Neutrophil (primary cell): ENCODE data around the gene TMOD1.
"Not testable (repeated sequence)": the region's sequence is repeated elsewhere in the genome, so short reads cannot be mapped to it uniquely, and the experiment has no call there.

Experiments
- H3K27ac ChIP-seq: fragments of 200-600 bp; sonication (generic); 2 replicates; pipeline ENCODE4 v1.5.1; 2016; ENCODE audit warnings: mild to moderate bottlenecking, moderate library complexity
- H3K27me3 ChIP-seq: fragments of 200-600 bp; sonication (generic); 2 replicates; pipeline ENCODE4 v1.6.0; 2016; ENCODE audit warnings: mild to moderate bottlenecking
- H3K36me3 ChIP-seq: fragments of 200-600 bp; sonication (generic); 2 replicates; pipeline ENCODE4 v1.5.1; 2017
- H3K4me1 ChIP-seq, 2 experiments: fragments of 200-600 bp in 1 of 2; sonication (generic) in 1 of 2; 1 replicate in 1 of 2; 2 replicates in 1 of 2; pipeline versions ENCODE4 v1.5.1 to v1.6.1; 2013 to 2016; ENCODE audit warnings: low read depth in 1 of 2, low read length in 1 of 2, mild to moderate bottlenecking in 1 of 2, moderate library complexity in 1 of 2; ENCODE audit not compliant: control insufficient read depth in 1 of 2, insufficient read depth in 1 of 2
- H3K4me3 ChIP-seq, 2 experiments: fragments of 200-600 bp in 1 of 2; sonication (generic) in 1 of 2; 1 replicate in 1 of 2; 2 replicates in 1 of 2; pipeline ENCODE4 v1.5.1; 2013 to 2016; ENCODE audit warnings: low read depth in 1 of 2, low read length in 1 of 2, mild to moderate bottlenecking in 1 of 2, moderate library complexity in 1 of 2
- H3K9me3 ChIP-seq: fragments of 200-600 bp; sonication (generic); 2 replicates; pipeline ENCODE4 v1.5.1; 2016
- CTCF ChIP-seq: fragments of 200-600 bp; sonication (generic); IDR thresholded peaks from 2 replicates; pipeline ENCODE4 v1.5.1; 2016; ENCODE audit warnings: antibody characterized with exemption

TMOD1 gene

GRCh38 chr9:97575673-97576200, 74.3 kb downstream of the TMOD1 start:
- no peaks in the 10 kb centered on the region for H3K9me3 ChIP-seq
- peaks cover 29% of the 10 kb centered on the region for H3K27me3 ChIP-seq
- TF ChIP-seq CTCF = no peak
- H3K27ac ChIP-seq = no peak overlapping the region
- no peaks in the 10 kb centered on the region for H3K36me3 ChIP-seq
- H3K4me3 ChIP-seq = no peak overlapping the region
- H3K4me1 ChIP-seq = peaks cover 0 to 5% of the 10 kb centered on the region in 2 experiments

- TF ChIP-seq CTCF = no peak
- Histone ChIP-seq H3K36me3 (no peaks in the 10 kb centered on the region), H3K27ac (no peak overlapping the region)
These were observed 75.6 kb downstream of the TMOD1 start for GRCh38 chr9:97577051-97577450.

GRCh38 chr9:97578846-97579245, 77.4 kb downstream of the TMOD1 start:
- Histone ChIP-seq H3K9me3 (no peaks in the 10 kb centered on the region), H3K4me1 (peaks cover 0 to 5% of the 10 kb centered on the region in 2 experiments), H3K4me3 (no peak overlapping the region), H3K36me3 (no peaks in the 10 kb centered on the region), H3K27me3 (peaks cover 29% of the 10 kb centered on the region), H3K27ac (no peak overlapping the region)
- no peak for TF ChIP-seq CTCF

More at GRCh38 chr9:97577051-97577450, 75.6 kb downstream of the TMOD1 start:
- no peaks in the 10 kb centered on the region for H3K9me3 ChIP-seq
- H3K4me1 ChIP-seq = peaks cover 0 to 5% of the 10 kb centered on the region in 2 experiments
- H3K4me3 ChIP-seq = no peak overlapping the region
- peaks cover 29% of the 10 kb centered on the region for H3K27me3 ChIP-seq

GRCh38 chr9:97579914-97580313, 78.4 kb downstream of the TMOD1 start:
- Histone ChIP-seq H3K27me3 (peaks cover 22% of the 10 kb centered on the region), H3K4me3 (no peak overlapping the region), H3K9me3 (no peaks in the 10 kb centered on the region), H3K27ac (no peak overlapping the region), H3K4me1 (peaks cover 0 to 5% of the 10 kb centered on the region in 2 experiments), H3K36me3 (no peaks in the 10 kb centered on the region)
- TF ChIP-seq CTCF = no peak

- H3K36me3 ChIP-seq, H3K4me1 ChIP-seq, H3K9me3 ChIP-seq, H3K27me3 ChIP-seq, H3K4me3 ChIP-seq, H3K27ac ChIP-seq: not testable (repeated sequence)
These were observed 80.1 kb downstream of the TMOD1 start for GRCh38 chr9:97581590-97581989.

- H3K36me3 ChIP-seq, H3K27ac ChIP-seq, H3K4me3 ChIP-seq, H3K9me3 ChIP-seq, H3K4me1 ChIP-seq, H3K27me3 ChIP-seq: not testable (repeated sequence)
These were observed 83.3 kb downstream of the TMOD1 start for GRCh38 chr9:97584778-97585177.

GRCh38 chr9:97586909-97587308, 85.4 kb downstream of the TMOD1 start:
- H3K9me3 ChIP-seq, H3K4me1 ChIP-seq, H3K27ac ChIP-seq, H3K36me3 ChIP-seq, H3K27me3 ChIP-seq, H3K4me3 ChIP-seq: not testable (repeated sequence)
